HepG2 (cell line): Measurements from ENCODE around the gene GMPPB. TPM values are rescaled to one million over a fixed set of nuclear protein-coding genes. Genes with fewer than 3 reads are reported as not detected.

Experiments
- ARNTL ChIP-seq: sonication (generic); formaldehyde crosslinking; IDR thresholded peaks from 2 replicates; pipeline ENCODE4 v1.4.0; 2020; ENCODE audit warnings: mild to moderate bottlenecking, missing genetic modification reagents
- MXI1 ChIP-seq: IDR thresholded peaks from 3 replicates; pipeline ENCODE4 v1.6.1; 2012; ENCODE audit warnings: low read depth, low read length, inconsistent platforms, borderline replicate concordance
- POLR2AphosphoS2 ChIP-seq: IDR thresholded peaks from 2 replicates; pipeline ENCODE4 v1.6.1; 2011; ENCODE audit warnings: low read depth, low read length, improper control_type of control experiment
- SAP130 ChIP-seq: IDR thresholded peaks from 2 replicates; pipeline ENCODE4 v1.6.1; 2016; ENCODE audit warnings: low read depth
- SUZ12 ChIP-seq: fragments of 150-350 bp; IDR thresholded peaks from 2 replicates; pipeline ENCODE4 v1.6.1; 2014; ENCODE audit warnings: low read depth, low read length
- TMF1 ChIP-seq: sonication (generic); formaldehyde crosslinking; IDR thresholded peaks from 2 replicates; pipeline ENCODE4 v1.8.1; 2022; ENCODE audit warnings: low read depth, missing genetic modification reagents
- ZC3H13 ChIP-seq: sonication (generic); formaldehyde crosslinking; IDR thresholded peaks from 2 replicates; pipeline ENCODE4 v1.8.1; 2023; ENCODE audit warnings: mild to moderate bottlenecking, missing genetic modification reagents, moderate library complexity
- ZNF44 ChIP-seq: sonication (generic); formaldehyde crosslinking; IDR thresholded peaks from 2 replicates; pipeline ENCODE4 v1.5.1; 2020; ENCODE audit warnings: mild to moderate bottlenecking, missing genetic modification reagents
- polyA plus RNA-seq, 8 experiments: library from polyadenylated mRNA; depleted of rRNA in 3 of 8; stranded (reverse) in 7 of 8; unstranded in 1 of 8; fragments of >200 nt; fragmentation: Illumina TruSeq in 4 of 8; extraction: Trizol in 4 of 8; gene quantifications; 2 replicates each; pipeline versions ENCODE4 v1.2.1 to v1.2.3, GENCODE V29; 2011 to 2016; ENCODE audit warnings: low read depth in 4 of 8, missing spikeins in 1 of 8, mixed read lengths in 1 of 8; ENCODE audit not compliant: insufficient read depth in 1 of 8
- total RNA-seq, 5 experiments: library from RNA; depleted of rRNA; stranded (reverse); fragments of >200 nt; fragmentation: Illumina TruSeq; extraction: Trizol; gene quantifications; 2 replicates each; pipeline ENCODE4 v1.2.3, GENCODE V29; 2016; ENCODE audit warnings: low read depth in 1 of 5
- TF ChIP-seq, protein P1 (sequence below), 2 experiments: sonication (generic) in 1 of 2; formaldehyde crosslinking in 1 of 2; IDR thresholded peaks; 2 replicates each; pipeline versions ENCODE4 v1.6.1 to v1.9.0; 2014 to 2022; ENCODE audit warnings: antibody characterized with exemption in 1 of 2, borderline replicate concordance in 1 of 2, inconsistent platforms in 1 of 2, low read depth in 1 of 2, missing genetic modification reagents in 1 of 2
- TF ChIP-seq, protein P2 (sequence below): sonication (generic); formaldehyde crosslinking; IDR thresholded peaks from 2 replicates; pipeline ENCODE4 v1.9.0; 2021; ENCODE audit warnings: missing genetic modification reagents, mild to moderate bottlenecking, borderline replicate concordance
- TF ChIP-seq, protein P3 (sequence below): sonication (generic); formaldehyde crosslinking; IDR thresholded peaks from 2 replicates; pipeline ENCODE4 v1.8.1; 2022; ENCODE audit warnings: low read depth, mild to moderate bottlenecking, missing genetic modification reagents

GMPPB gene
- total and polyA plus RNA-seq, 2 of the 13 experiments (the other 11 are each of a cell fraction or from before 2014, with no cell fraction given), result 6.5 to 23.1 TPM

DNA sequence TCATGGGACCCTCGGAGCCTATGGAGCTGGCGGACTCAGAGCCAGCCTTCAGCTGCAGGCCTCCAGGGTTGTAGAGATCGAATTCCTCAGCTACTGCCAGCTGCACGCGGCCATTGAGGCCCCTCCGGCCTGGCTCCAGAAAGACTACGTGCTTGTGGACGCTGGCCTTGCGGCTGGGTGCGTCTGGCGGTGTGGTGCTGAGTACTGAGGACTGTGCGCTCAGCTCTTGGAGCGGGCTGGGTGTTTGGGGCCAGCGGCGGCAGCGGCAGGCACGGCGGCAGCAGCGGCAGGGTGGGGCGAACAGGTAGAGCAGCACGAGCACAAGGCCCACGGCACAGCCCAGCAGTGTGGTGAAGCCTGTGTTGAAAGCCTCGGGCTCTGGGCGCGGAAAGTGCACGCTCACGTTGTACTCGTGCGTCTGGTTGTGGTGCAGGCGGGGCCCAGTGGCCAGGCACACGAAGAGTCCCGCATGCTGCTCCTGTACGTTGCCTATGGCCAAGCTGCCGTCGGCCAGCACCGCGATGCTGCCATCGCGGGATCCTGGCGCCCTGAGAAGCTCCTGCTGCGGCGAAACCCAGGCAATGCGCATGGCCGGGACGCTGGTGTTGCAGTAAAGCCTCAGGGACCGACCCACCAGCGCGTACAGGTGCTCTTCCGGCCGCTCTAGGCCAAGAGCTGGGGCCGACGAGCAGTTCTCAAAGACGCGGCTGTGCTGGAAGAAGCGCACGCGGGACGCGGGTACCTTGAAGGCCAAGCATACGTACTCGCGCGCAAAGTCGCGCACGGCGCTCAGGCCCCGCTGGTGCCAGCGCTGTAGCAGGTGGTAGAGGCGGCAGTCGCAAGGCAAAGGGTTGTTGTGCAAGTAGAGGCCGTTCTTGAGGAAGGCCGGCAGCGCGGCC is 5.5 kb downstream of the GMPPB start (continued):
- TF ChIP-seq, protein P1, sequence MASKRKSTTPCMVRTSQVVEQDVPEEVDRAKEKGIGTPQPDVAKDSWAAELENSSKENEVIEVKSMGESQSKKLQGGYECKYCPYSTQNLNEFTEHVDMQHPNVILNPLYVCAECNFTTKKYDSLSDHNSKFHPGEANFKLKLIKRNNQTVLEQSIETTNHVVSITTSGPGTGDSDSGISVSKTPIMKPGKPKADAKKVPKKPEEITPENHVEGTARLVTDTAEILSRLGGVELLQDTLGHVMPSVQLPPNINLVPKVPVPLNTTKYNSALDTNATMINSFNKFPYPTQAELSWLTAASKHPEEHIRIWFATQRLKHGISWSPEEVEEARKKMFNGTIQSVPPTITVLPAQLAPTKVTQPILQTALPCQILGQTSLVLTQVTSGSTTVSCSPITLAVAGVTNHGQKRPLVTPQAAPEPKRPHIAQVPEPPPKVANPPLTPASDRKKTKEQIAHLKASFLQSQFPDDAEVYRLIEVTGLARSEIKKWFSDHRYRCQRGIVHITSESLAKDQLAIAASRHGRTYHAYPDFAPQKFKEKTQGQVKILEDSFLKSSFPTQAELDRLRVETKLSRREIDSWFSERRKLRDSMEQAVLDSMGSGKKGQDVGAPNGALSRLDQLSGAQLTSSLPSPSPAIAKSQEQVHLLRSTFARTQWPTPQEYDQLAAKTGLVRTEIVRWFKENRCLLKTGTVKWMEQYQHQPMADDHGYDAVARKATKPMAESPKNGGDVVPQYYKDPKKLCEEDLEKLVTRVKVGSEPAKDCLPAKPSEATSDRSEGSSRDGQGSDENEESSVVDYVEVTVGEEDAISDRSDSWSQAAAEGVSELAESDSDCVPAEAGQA (IDR thresholded peaks at IDR 0.05; ENCODE audit: low read depth), result no peak
- TF ChIP-seq, protein P1 (CRISPR knock-in tag; IDR thresholded peaks at IDR 0.05; ENCODE audit: borderline replicate concordance), result no peak
- TF ChIP-seq ZNF44 (CRISPR knock-in tag) (no peak), MXI1 (no peak), TMF1 (no peak), POLR2AphosphoS2 (0 out of 2 replicates have a peak, but pooled peaks have one; percentile 51), ZC3H13 (CRISPR knock-in tag) (0 out of 2 replicates have a peak, but pooled peaks have one; percentile 15), SAP130 (CRISPR knock-in tag) (no peak), SUZ12 (no peak), ARNTL (CRISPR knock-in tag) (no peak)
- TF ChIP-seq, protein P2, sequence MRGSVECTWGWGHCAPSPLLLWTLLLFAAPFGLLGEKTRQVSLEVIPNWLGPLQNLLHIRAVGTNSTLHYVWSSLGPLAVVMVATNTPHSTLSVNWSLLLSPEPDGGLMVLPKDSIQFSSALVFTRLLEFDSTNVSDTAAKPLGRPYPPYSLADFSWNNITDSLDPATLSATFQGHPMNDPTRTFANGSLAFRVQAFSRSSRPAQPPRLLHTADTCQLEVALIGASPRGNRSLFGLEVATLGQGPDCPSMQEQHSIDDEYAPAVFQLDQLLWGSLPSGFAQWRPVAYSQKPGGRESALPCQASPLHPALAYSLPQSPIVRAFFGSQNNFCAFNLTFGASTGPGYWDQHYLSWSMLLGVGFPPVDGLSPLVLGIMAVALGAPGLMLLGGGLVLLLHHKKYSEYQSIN, result no peak
- TF ChIP-seq, protein P3, sequence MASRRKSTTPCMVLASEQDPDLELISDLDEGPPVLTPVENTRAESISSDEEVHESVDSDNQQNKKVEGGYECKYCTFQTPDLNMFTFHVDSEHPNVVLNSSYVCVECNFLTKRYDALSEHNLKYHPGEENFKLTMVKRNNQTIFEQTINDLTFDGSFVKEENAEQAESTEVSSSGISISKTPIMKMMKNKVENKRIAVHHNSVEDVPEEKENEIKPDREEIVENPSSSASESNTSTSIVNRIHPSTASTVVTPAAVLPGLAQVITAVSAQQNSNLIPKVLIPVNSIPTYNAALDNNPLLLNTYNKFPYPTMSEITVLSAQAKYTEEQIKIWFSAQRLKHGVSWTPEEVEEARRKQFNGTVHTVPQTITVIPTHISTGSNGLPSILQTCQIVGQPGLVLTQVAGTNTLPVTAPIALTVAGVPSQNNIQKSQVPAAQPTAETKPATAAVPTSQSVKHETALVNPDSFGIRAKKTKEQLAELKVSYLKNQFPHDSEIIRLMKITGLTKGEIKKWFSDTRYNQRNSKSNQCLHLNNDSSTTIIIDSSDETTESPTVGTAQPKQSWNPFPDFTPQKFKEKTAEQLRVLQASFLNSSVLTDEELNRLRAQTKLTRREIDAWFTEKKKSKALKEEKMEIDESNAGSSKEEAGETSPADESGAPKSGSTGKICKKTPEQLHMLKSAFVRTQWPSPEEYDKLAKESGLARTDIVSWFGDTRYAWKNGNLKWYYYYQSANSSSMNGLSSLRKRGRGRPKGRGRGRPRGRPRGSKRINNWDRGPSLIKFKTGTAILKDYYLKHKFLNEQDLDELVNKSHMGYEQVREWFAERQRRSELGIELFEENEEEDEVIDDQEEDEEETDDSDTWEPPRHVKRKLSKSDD, result 0 out of 2 replicates have a peak, but pooled peaks have one; percentile 10
